H9 (cell line): ENCODE results near the gene STAB2. TPM values are rescaled to one million over a fixed set of nuclear protein-coding genes. Genes with fewer than 3 reads are reported as not detected.

Experiments used
- DNase-seq: peaks from one replicate; pipeline ENCODE4 v3.0.0-alpha.2; 2017
- H2AFZ ChIP-seq: one replicate; pipeline ENCODE4 v1.6.1; 2013; ENCODE audit warnings: mild to moderate bottlenecking, low read length, control low read depth, moderate library complexity
- H2AK5ac ChIP-seq: 2 replicates; pipeline ENCODE4 v1.6.1; 2013; ENCODE audit warnings: low read length, control low read depth, mixed read lengths; ENCODE audit not compliant: insufficient read length
- H2BK120ac ChIP-seq: one replicate; pipeline ENCODE4 v1.6.1; 2013; ENCODE audit warnings: low read depth, mild to moderate bottlenecking, low read length, control low read depth, inconsistent platforms; ENCODE audit not compliant: poor library complexity, severe bottlenecking
- H2BK12ac ChIP-seq: 2 replicates; pipeline ENCODE4 v1.6.1; 2013; ENCODE audit warnings: low read length, control low read depth, mixed read lengths, low read depth; ENCODE audit not compliant: insufficient read length
- H2BK15ac ChIP-seq: 2 replicates; pipeline ENCODE4 v1.6.1; 2013; ENCODE audit warnings: low read depth, low read length, control low read depth
- H2BK20ac ChIP-seq: one replicate; pipeline ENCODE4 v1.6.1; 2013; ENCODE audit warnings: low read depth, mild to moderate bottlenecking, low read length, control low read depth, inconsistent platforms; ENCODE audit not compliant: poor library complexity, severe bottlenecking
- H2BK5ac ChIP-seq: 2 replicates; pipeline ENCODE4 v1.6.1; 2013; ENCODE audit warnings: low read length, control low read depth, mixed read lengths; ENCODE audit not compliant: insufficient read length
- H3K14ac ChIP-seq: 2 replicates; pipeline ENCODE4 v1.6.1; 2013; ENCODE audit warnings: low read length, control low read depth; ENCODE audit not compliant: insufficient read depth
- H3K18ac ChIP-seq: 2 replicates; pipeline ENCODE4 v1.6.1; 2013; ENCODE audit warnings: low read depth, mild to moderate bottlenecking, mixed read lengths, low read length, control low read depth; ENCODE audit not compliant: insufficient read length
- H3K23ac ChIP-seq: 2 replicates; pipeline ENCODE4 v1.6.1; 2013; ENCODE audit warnings: low read length, control low read depth, mixed read lengths, low read depth; ENCODE audit not compliant: insufficient read length
- H3K23me2 ChIP-seq: 2 replicates; pipeline ENCODE4 v1.6.1; 2013; ENCODE audit warnings: low read depth, mild to moderate bottlenecking, mixed read lengths, low read length, control low read depth; ENCODE audit not compliant: insufficient read length, poor library complexity, severe bottlenecking
- H3K27ac ChIP-seq: 2 replicates; pipeline ENCODE4 v1.5.1; 2013; ENCODE audit warnings: low read length, control low read depth, mixed read lengths, low read depth; ENCODE audit not compliant: insufficient read length
- H3K27me3 ChIP-seq: 2 replicates; pipeline ENCODE4 v1.6.1; 2013; ENCODE audit warnings: low read length, control low read depth, inconsistent platforms; ENCODE audit not compliant: insufficient read depth
- H3K4ac ChIP-seq: 2 replicates; pipeline ENCODE4 v1.6.1; 2013; ENCODE audit warnings: low read depth, mild to moderate bottlenecking, control low read depth, inconsistent platforms, low read length, moderate library complexity
- H3K4me1 ChIP-seq: 2 replicates; pipeline ENCODE4 v1.6.1; 2013; ENCODE audit warnings: low read length, control low read depth, inconsistent platforms; ENCODE audit not compliant: insufficient read depth
- H3K4me2 ChIP-seq: 2 replicates; pipeline ENCODE4 v1.6.1; 2013; ENCODE audit warnings: low read length, control low read depth, mixed read lengths; ENCODE audit not compliant: insufficient read length, insufficient read depth
- H3K56ac ChIP-seq: 2 replicates; pipeline ENCODE4 v1.6.1; 2013; ENCODE audit warnings: low read depth, mild to moderate bottlenecking, mixed read lengths, low read length, control low read depth; ENCODE audit not compliant: insufficient read length
- H3K79me1 ChIP-seq: 2 replicates; pipeline ENCODE4 v1.6.1; 2013; ENCODE audit warnings: low read depth, mild to moderate bottlenecking, moderate library complexity, low read length, control low read depth, inconsistent platforms; ENCODE audit not compliant: insufficient read depth, poor library complexity, severe bottlenecking
- H3K79me2 ChIP-seq: 2 replicates; pipeline ENCODE4 v1.6.1; 2013; ENCODE audit warnings: low read length, control low read depth, inconsistent platforms; ENCODE audit not compliant: insufficient read depth
- H3K9ac ChIP-seq: 2 replicates; pipeline ENCODE4 v1.6.1; 2013; ENCODE audit warnings: low read length, control low read depth, mixed read lengths; ENCODE audit not compliant: insufficient read length; ENCODE audit errors: extremely low read depth
- H3K9me3 ChIP-seq: one replicate; pipeline ENCODE4 v1.6.1; 2013; ENCODE audit warnings: low read depth, low read length, inconsistent platforms; ENCODE audit not compliant: control insufficient read depth
- H3T11ph ChIP-seq: one replicate; pipeline ENCODE4 v1.6.1; 2013; ENCODE audit warnings: mild to moderate bottlenecking, low read length, control low read depth, inconsistent platforms
- H4K20me1 ChIP-seq: one replicate; pipeline ENCODE4 v1.6.1; 2013; ENCODE audit not compliant: control insufficient read depth, insufficient read length, insufficient read depth
- H4K5ac ChIP-seq: 2 replicates; pipeline ENCODE4 v1.6.1; 2013; ENCODE audit warnings: low read depth, mild to moderate bottlenecking, mixed read lengths, low read length, control low read depth; ENCODE audit not compliant: insufficient read length
- H4K8ac ChIP-seq: replicated peaks from 2 replicates; pipeline ENCODE4 v1.6.1; 2013; ENCODE audit warnings: low read length, control low read depth, mixed read lengths, low read depth; ENCODE audit not compliant: insufficient read length
- H4K91ac ChIP-seq: 2 replicates; pipeline ENCODE4 v1.6.1; 2013; ENCODE audit warnings: low read depth, mild to moderate bottlenecking, moderate library complexity, mixed read lengths, low read length, control low read depth; ENCODE audit not compliant: insufficient read length
- H3K27ac Mint-ChIP-seq, 3 experiments: 2 replicates in 2 of 3; 3 replicates in 1 of 3; pipeline ENCODE4 v1.8.0; 2020 to 2021; ENCODE audit warnings: mixed read lengths in 3 of 3, mild to moderate bottlenecking in 1 of 3, moderate library complexity in 1 of 3
- H3K27me3 Mint-ChIP-seq: 2 replicates; pipeline ENCODE4 v1.8.0; 2021; ENCODE audit warnings: low read depth, mild to moderate bottlenecking, moderate library complexity, mixed read lengths
- H3K36me3 Mint-ChIP-seq, 3 experiments: 2 replicates in 2 of 3; 3 replicates in 1 of 3; pipeline ENCODE4 v1.8.0; 2020 to 2021; ENCODE audit warnings: low read depth in 3 of 3, mixed read lengths in 3 of 3; ENCODE audit not compliant: insufficient read depth in 1 of 3
- H3K4me1 Mint-ChIP-seq, 2 experiments: 2 replicates each; pipeline ENCODE4 v1.8.0; 2020; ENCODE audit warnings: mixed read lengths in 2 of 2
- H3K4me3 Mint-ChIP-seq, 2 experiments: 2 replicates in 1 of 2; 3 replicates in 1 of 2; pipeline ENCODE4 v1.8.0; 2020 to 2021; ENCODE audit warnings: mild to moderate bottlenecking in 2 of 2, mixed read lengths in 2 of 2, moderate library complexity in 1 of 2
- H3K9me3 Mint-ChIP-seq, 2 experiments: 2 replicates in 1 of 2; 3 replicates in 1 of 2; pipeline ENCODE4 v1.8.0; 2020; ENCODE audit warnings: mild to moderate bottlenecking in 2 of 2, mixed read lengths in 2 of 2, moderate library complexity in 1 of 2
- CTCF ChIP-seq: fragments of 200-600 bp; sonication (generic); conservative IDR thresholded peaks from 3 replicates; pipeline ENCODE4 v1.8.0; 2021; ENCODE audit warnings: antibody characterized with exemption, mild to moderate bottlenecking
- WGBS: extraction: QIAGEN DNeasy Blood & Tissue Kit; methylation state at CpG from one replicate; pipeline ENCODE4 v1.1.7; 2013; ENCODE audit warnings: missing lambda C conversion rate, low lambda C conversion rate, mixed read lengths; ENCODE audit not compliant: insufficient read length; ENCODE audit errors: extremely low coverage; 5-methylcytosine and 5-hydroxymethylcytosine counted together
- total RNA-seq: library from RNA; stranded (reverse); gene quantifications from 2 replicates; pipeline ENCODE4 v1.2.1, GENCODE V29; 2021

The STAB2 gene
- total RNA-seq, 1 experiment from 2014 or later = 0.02 TPM

- Histone ChIP-seq H3K56ac (no peak overlapping the region), H3K14ac (no peak overlapping the region), H2BK20ac (no peak overlapping the region), H2BK15ac (no peak overlapping the region), H4K5ac (no peak overlapping the region), H2AK5ac (no peak overlapping the region), H2BK12ac (no peak overlapping the region), H3K18ac (no peak overlapping the region), H3K23ac (no peak overlapping the region), H3K79me1 (no peaks in the 10 kb centered on the region), H4K20me1 (no peaks in the 10 kb centered on the region), H2BK120ac (no peak overlapping the region), H4K91ac (no peak overlapping the region), H3K4ac (no peak overlapping the region), H3K27ac (no peak overlapping the region), H3K9ac (no peak overlapping the region), H2BK5ac (no peak overlapping the region), H3K27me3 (no peaks in the 10 kb centered on the region), H3T11ph (no peak overlapping the region), H3K9me3 (no peaks in the 10 kb centered on the region), H3K4me1 (no peaks in the 10 kb centered on the region), H2AFZ (no peak overlapping the region), H4K8ac (no peak overlapping the region), H3K79me2 (no peaks in the 10 kb centered on the region), H3K4me2 (no peak overlapping the region), H3K23me2 (no peaks in the 10 kb centered on the region)
- H3K27ac Mint-ChIP-seq = no peak overlapping the region
- H3K4me1 Mint-ChIP-seq = no peaks in the 10 kb centered on the region
- DNase-seq = no peak
- H3K27me3 Mint-ChIP-seq = peaks cover 1% of the 10 kb centered on the region; the same call in 1 of the 2 replicates
- no peak for TF ChIP-seq CTCF
- WGBS = no CpG with 5 or more reads among the region's 6 CpGs
- H3K36me3 Mint-ChIP-seq = no peaks in the 10 kb centered on the region
- no peak overlapping the region for H3K4me3 Mint-ChIP-seq
- 0 out of 5 replicates have a peak, but pooled peaks cover 0 to 2% of the 10 kb centered on the region in 2 experiments for H3K9me3 Mint-ChIP-seq
These were observed 36.6 kb downstream of the STAB2 start for GRCh38 chr12:103623716-103624115.
